NCI-H1930 (cell line): ENCODE results near the gene GRB10.
A peak's percentile ranks its signal among the peaks of the same experiment; 100 is the strongest.

Source experiments
- DNase-seq, 2 experiments: peaks; one replicate each; lab custom pipeline; 2025; lab: John Stamatoyannopoulos, UW

The GRB10 gene

DNA sequence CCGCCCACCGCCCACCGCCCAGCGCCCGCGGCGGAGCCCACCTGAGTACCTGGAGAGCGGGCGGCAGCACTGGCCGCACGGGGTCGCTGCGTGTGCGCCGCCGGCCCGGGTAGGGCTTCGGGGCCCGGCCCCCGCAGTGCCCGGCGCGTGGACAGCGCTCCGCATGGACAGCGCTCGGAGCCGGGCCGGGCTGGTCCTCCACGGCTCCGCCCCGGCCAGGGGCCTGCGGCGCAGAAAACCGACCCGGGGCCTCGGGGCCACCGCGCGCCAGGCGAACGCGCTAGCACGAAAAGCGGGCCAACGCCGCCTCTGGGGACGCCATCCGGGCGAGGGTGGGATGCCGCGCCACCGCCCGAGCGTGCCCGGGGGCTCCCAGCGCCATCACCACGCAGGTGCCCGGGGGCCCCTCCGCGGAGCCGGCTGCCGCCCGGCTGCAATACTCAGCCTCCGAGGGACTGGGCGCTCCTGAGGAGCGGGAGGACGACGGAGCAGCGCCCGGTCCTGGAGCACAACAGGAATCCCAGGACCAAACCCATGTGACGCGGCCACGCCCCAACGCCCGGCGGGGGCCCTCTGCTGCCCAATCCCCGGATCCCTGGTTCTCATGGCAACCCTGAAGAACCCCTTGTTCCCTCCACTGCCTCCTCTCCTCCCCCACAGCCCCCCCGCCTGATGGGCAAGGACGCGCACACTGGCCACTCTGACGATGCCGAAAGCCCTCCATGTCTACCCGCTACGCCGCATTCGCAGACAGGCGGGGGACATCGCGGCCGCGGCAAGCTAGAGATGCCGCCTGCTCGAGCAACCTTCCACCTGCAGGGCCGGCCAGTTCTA is at the start of gene GRB10:
Gene GRB10, minus strand, starts transcription at position 522 of the 834 bp plus-strand sequence. CDS start 50,574 bp downstream, outside the sequence.
- peak; percentile 22 to 41 for DNase-seq

DNA sequence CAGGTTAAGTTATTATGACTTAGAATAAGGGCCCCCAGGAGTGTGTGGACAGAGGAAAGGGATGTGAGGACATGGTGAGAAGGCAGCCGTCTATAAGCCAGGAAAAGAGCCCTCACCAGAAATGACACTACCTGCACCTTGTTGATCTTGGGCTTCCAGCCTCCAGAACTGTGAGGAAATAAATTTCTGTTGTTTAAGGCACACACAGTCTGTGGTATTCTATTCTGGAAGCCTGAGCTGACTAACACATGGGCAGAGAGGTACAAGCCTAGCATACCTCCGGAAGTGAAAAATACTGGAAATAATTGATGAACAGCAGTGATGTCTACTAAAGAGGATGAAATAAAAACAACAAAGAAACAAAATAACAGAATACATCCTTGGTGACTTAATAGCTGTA is 46.1 kb upstream of the GRB10 start:
- no peak for DNase-seq

GRCh38 chr7:50828116-50828515 is 45.4 kb upstream of the GRB10 start:
- no peak for DNase-seq

DNA sequence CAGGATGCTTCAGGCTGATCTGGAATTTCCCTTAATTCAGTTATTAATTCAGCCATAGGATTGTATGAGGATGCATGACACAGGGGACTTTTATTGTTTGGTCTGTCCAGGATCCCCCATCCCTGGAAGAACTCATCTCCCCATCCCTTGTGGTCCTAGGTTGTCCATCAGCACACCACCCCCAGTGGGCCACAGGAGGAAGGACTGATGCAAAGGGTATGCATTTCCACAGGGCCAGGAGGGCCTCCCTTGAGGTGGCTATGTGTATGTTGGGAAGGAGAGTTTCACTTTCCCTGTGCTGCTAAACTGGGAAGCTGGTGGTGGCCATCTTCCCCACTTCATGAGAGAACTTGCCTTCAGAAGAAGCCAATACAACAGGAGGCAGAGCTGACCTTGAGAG is 44.6 kb upstream of the GRB10 start:
- DNase-seq = no peak

DNA sequence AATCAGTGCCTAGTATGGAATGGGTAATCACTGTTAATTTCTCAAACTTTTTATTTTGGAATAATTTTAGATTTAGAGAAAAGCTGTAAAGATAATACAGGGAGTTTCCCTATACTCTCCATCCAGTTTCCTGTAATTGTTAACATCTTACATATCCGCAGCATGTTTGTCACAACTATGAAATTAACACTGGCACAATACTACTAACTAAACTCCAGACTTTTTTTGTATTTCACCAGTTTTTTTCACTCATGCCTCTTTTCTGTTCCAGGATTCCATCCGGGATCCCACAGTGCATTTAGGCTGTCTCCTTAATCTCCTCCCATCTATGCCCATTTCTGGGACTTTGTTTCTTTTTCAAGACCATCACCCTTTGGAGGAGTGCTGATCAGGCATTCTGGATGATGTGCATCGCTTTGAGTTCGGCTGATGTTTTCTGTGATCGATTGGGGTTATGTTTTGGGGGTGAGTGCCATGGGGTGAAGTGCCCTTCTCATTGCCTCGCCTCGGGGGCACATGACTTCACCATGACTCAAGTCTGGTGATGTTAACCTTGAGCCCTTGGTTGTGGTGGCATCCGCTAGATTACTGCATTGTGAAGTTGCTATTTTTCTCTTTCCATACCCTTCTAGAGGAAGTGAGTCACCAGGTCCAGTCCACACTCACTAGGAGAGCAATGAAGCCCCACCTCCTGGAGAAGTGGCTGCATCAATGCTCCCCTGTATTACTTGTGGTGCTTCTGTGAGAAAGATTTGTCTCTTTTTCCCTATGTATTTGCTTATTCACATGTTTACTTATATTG is 43.9 kb upstream of the GRB10 start:
- DNase-seq = no peak

DNA sequence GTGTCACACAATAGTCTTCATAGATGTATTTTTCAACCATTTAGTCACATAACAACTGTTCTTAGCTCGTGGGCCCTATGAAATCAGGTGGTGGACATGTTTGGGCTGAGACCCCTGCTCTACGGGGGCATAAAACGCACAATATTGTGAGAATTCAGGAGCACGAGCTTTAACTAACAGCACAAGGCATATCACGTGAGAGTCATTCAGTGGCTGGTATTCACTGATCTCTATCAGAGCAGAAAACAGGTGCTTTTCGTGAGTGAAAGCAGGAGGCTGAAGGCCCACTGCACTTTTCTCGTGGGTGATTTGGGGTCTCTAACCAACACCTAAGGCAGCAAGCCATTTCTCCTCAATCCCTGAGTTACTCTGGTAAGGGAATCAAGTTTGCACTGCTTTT is 42.8 kb upstream of the GRB10 start:
- no peak for DNase-seq

DNA sequence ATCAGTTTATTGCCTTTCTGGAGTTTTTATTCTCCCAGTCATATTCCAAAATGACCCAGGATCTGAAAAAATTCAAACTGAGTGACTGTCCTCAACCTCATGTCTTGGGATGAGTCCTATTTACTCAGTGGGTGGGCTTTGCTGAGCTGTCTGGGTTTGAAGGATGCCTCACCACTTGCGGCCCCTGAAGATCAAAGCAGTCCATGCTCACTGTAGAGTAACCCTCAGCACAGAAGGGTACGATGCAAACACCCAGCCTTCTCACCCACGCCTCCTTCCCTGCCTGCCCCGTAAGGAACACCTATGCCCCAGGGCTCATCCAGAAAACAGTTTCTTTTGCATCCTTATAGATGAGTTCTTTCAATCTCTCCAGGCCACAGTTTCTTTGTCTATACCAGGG is 42.2 kb upstream of the GRB10 start:
- no peak for DNase-seq

GRCh38 chr7:50822706-50823105 is 40.0 kb upstream of the GRB10 start:
- DNase-seq = no peak

- DNase-seq = no peak
Measured at GRCh38 chr7:50822110-50822509, 39.4 kb upstream of the GRB10 start.

GRCh38 chr7:50821457-50822008 is 38.8 kb upstream of the GRB10 start:
- no peak for DNase-seq

- DNase-seq = no peak
Measured at GRCh38 chr7:50818324-50818723, 35.6 kb upstream of the GRB10 start.

DNA sequence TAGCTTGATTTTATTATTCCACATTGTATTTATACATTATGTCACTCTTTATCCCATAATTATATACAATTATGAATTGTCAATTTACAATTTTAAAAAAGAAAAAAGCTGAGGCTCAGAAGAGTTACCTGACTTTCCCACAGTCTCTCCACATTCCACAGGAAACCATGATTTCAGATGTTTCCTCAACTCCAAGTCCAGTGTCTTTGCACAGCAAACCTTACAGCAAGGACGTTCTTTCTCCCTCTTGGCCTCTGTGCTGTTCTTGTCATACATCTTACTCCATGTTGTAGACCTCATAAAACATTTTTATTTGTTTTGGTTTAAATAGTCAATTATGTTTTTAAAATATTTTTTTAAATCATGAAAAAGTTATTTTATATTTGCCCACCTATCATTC is 34.9 kb upstream of the GRB10 start:
- DNase-seq = no peak

DNA sequence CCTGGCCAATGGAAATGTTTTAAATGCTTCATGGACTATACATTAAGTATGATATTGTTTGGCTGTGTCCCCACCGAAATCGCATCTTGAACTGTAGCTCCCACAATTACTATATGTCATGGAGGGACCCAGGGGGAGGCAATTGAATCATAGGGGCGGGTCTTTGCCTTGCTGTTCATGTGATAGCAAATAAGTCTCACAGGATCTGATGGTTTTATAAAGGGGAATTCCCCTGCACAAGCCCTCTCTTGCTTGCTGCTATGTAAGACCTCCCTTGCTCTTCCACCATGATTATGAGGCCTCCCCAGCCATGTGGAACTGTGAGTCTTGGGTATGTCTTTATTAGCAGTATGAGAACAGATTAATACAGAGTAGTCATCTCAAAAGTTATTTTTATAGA is 32.4 kb upstream of the GRB10 start:
- no peak for DNase-seq

DNA sequence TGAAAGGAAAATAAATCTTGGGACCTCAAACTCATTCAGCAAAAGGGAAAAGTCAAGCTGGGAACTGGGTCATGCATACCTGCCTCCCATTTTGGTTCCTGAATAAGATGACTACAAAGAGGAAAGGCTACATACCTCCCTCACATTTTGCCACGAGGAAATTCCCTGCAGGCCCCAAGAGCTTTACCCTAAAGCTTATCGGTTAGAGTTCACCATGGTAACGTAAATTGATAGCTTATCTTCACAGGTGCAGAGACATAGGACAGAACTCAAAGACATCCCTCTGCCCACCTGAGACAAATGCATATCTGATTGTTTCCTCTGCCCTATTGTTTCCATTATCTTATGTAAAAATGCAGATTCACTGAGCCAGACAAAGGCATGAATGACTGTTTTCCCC is 31.5 kb upstream of the GRB10 start:
- no peak for DNase-seq

- DNase-seq = no peak
Measured at GRCh38 chr7:50812841-50813475, 30.3 kb upstream of the GRB10 start.

GRCh38 chr7:50812094-50812493 is 29.4 kb upstream of the GRB10 start:
- no peak for DNase-seq

- no peak for DNase-seq
Measured at GRCh38 chr7:50808282-50808888, 25.7 kb upstream of the GRB10 start.

- no peak for DNase-seq
Measured at GRCh38 chr7:50807026-50807730, 24.5 kb upstream of the GRB10 start.

GRCh38 chr7:50806143-50806542 is 23.4 kb upstream of the GRB10 start:
- DNase-seq = no peak

- DNase-seq = no peak
Measured at GRCh38 chr7:50805447-50806125, 22.9 kb upstream of the GRB10 start.
